ENCODE measurements around the gene MMP17. TPM values are rescaled to one million over a fixed set of nuclear protein-coding genes. Genes with fewer than 3 reads are reported as not detected.

MMP17 gene
- total and polyA plus RNA-seq, 2 of the 4 experiments (the other 2 are of a cell fraction), result 1.4 to 11.8 TPM

GRCh38 chr12:131855521-131856142 lies 27.4 kb downstream of the MMP17 start:
- no peaks in the 10 kb centered on the region for H3K9me1 ChIP-seq (ENCODE audit: insufficient read depth, low read length)
- H4K8ac ChIP-seq (ENCODE audit: low read depth in 2 of 2, low read length in 2 of 2), result no peak overlapping the region
- no peak overlapping the region for H4K91ac ChIP-seq (ENCODE audit: insufficient read depth, low read depth, low read length)
- no peak overlapping the region for H2BK120ac ChIP-seq (ENCODE audit: low read depth, low read length)
- H4K5ac ChIP-seq (ENCODE audit: low read depth, low read length), result no peak overlapping the region
- H3K14ac ChIP-seq (replicated peaks; ENCODE audit: low read depth, low read length), result no peak overlapping the region
- no peaks in the 10 kb centered on the region; the same call in 1 of the 2 replicates for H4K20me1 ChIP-seq (ENCODE audit: insufficient read depth, low read length)
- H3K36me3 ChIP-seq (ENCODE audit: control insufficient read depth, insufficient read depth, low read length), result no peaks in the 10 kb centered on the region
- H2AFZ ChIP-seq (replicated peaks; ENCODE audit: low read length, poor library complexity), result no peak overlapping the region
- no peak overlapping the region for H2AK9ac ChIP-seq (replicated peaks; ENCODE audit: low read depth, low read length, poor library complexity)
- BruUV-seq (replicated peaks), result no TSS peak
- no peak overlapping the region for H3K56ac ChIP-seq (ENCODE audit: extremely low read depth, insufficient read depth, low read length)
- no peak overlapping the region for H3K23ac ChIP-seq (ENCODE audit: low read depth, low read length)
- WGBS, 2 experiments (ENCODE audit: extremely low coverage in 2 of 2, insufficient read length in 1 of 2), result 49% methylated on average over 16 of the region's 30 CpGs; no CpG with 5 or more reads in 1 of the 2 experiments
- no peak for TF ChIP-seq RCOR1 (IDR thresholded peaks at IDR 0.05; ENCODE audit: insufficient replicate concordance, low read length)
- TF ChIP-seq CTCF (conservative IDR thresholded peaks at IDR 0.05; ENCODE audit: low read depth, low read length), result no peak
- TF ChIP-seq CEBPB (IDR thresholded peaks at IDR 0.05; ENCODE audit: low read depth, low read length), result no peak
- TF ChIP-seq NFE2L2 (IDR thresholded peaks at IDR 0.05; ENCODE audit: low read depth, low read length), result no peak
- no peak for TF ChIP-seq FOS (IDR thresholded peaks at IDR 0.05; ENCODE audit: low read depth, low read length)
- no peak for TF ChIP-seq ELK1 (IDR thresholded peaks at IDR 0.05; ENCODE audit: borderline replicate concordance, low read depth, low read length)
- TF ChIP-seq MAFK (IDR thresholded peaks at IDR 0.05; ENCODE audit: low read depth, low read length), result no peak
- TF ChIP-seq BHLHE40 (IDR thresholded peaks at IDR 0.05; ENCODE audit: low read depth, low read length), result no peak
- TF ChIP-seq MXI1 (IDR thresholded peaks at IDR 0.05; ENCODE audit: borderline replicate concordance, low read depth, low read length), result no peak
- TF ChIP-seq USF2 (IDR thresholded peaks at IDR 0.05; ENCODE audit: low read depth, low read length), result no peak
- no peak for TF ChIP-seq RFX5 (IDR thresholded peaks at IDR 0.05; ENCODE audit: low read depth, low read length)
- no peak for TF ChIP-seq CHD1 (IDR thresholded peaks at IDR 0.05; ENCODE audit: low read depth, low read length)
- TF ChIP-seq RAD21 (IDR thresholded peaks at IDR 0.05; ENCODE audit: low read length), result no peak
- no peak for TF ChIP-seq POLR2A (IDR thresholded peaks at IDR 0.05; ENCODE audit: low read depth, low read length)
- in situ Hi-C loops (cut with MboI; ENCODE audit: low sequenced_read_pairs), result no loop called here
- peaks cover 12% of the 10 kb centered on the region; the same call in 1 of the 2 replicates for H3K27me3 ChIP-seq (ENCODE audit: control insufficient read depth, insufficient read depth, low read length)
- H2BK20ac ChIP-seq (ENCODE audit: low read depth, low read length), result no peak overlapping the region
- no peak overlapping the region for H3K9ac ChIP-seq (ENCODE audit: low read depth, low read length)
- H3K4ac ChIP-seq (ENCODE audit: low read depth, low read length), result no peak overlapping the region
- POLR2A ChIA-PET (ENCODE audit: unreplicated experiment), result no interaction called here
- CTCF ChIA-PET, result no interaction called here
- no peak overlapping the region for H2BK15ac ChIP-seq (ENCODE audit: low read depth, low read length)
- H3K27ac ChIP-seq (ENCODE audit: insufficient read depth, low read length), result no peak overlapping the region
- no peak overlapping the region for H2AK5ac ChIP-seq (ENCODE audit: low read depth, low read length)
- intact Hi-C loops (cut with micrococcal nuclease), result no loop called here
- no peaks in the 10 kb centered on the region for H3K9me3 ChIP-seq (ENCODE audit: control insufficient read depth, insufficient read depth, low read length)
- no peak for ATAC-seq (ENCODE audit: low read depth)
- peaks cover 9% of the 10 kb centered on the region for H3K4me1 ChIP-seq (ENCODE audit: control insufficient read depth, insufficient read depth, low read length)
- no peak for DNase-seq
- H3K18ac ChIP-seq (ENCODE audit: low read depth, low read length), result no peak overlapping the region
- dilution Hi-C loops (cut with HindIII; ENCODE audit: low sequenced_read_pairs, unreplicated experiment), result no loop called here
- H3K4me2 ChIP-seq (ENCODE audit: low read depth, low read length), result no peak overlapping the region
- no peak overlapping the region for H3K4me3 ChIP-seq (ENCODE audit: insufficient read depth, low read depth, low read length)
- no peak overlapping the region for H2BK5ac ChIP-seq (ENCODE audit: low read depth, low read length, poor library complexity, severe bottlenecking)
- H3K79me1 ChIP-seq (ENCODE audit: low read depth in 1 of 2, low read length in 2 of 2), result no peaks in the 10 kb centered on the region
